Astrocyte of the cerebellum (primary cell): ENCODE data around the gene STN1.

Experiments
- DNase-seq: peaks from one replicate; pipeline ENCODE4 v3.0.0-alpha.2; 2011; ENCODE audit warnings: low read depth
- H3K4me3 ChIP-seq: 2 replicates; pipeline ENCODE4 v1.5.1; 2011; ENCODE audit warnings: mild to moderate bottlenecking, low read depth, low read length, moderate library complexity
- CTCF ChIP-seq: IDR thresholded peaks from 2 replicates; pipeline ENCODE4 v1.5.1; 2012; ENCODE audit warnings: low read length, low read depth, moderate library complexity, mild to moderate bottlenecking; ENCODE audit errors: missing control alignments
- in situ Hi-C: cut with HindIII; loops from 2 replicates; pipeline ENCODE4 v1.10.0; 2017; ENCODE audit warnings: low sequenced_read_pairs

Gene STN1

GRCh38 chr10:103911021-103911459 lies 6.9 kb downstream of the STN1 start:
- no peak overlapping the region for H3K4me3 ChIP-seq
- TF ChIP-seq CTCF, result no peak
- in situ Hi-C loops, result no loop called here
- no peak for DNase-seq

- DNase-seq, result no peak
- in situ Hi-C loops, result no loop called here
- no peak overlapping the region for H3K4me3 ChIP-seq
- TF ChIP-seq CTCF, result no peak
Measured at GRCh38 chr10:103910442-103911012, 7.5 kb downstream of the STN1 start.

GRCh38 chr10:103905441-103905840 lies 12.5 kb downstream of the STN1 start:
- no peak for TF ChIP-seq CTCF
- DNase-seq, result no peak
- in situ Hi-C loops, result no loop called here
- H3K4me3 ChIP-seq, result no peak overlapping the region

GRCh38 chr10:103901299-103901698 lies 16.7 kb downstream of the STN1 start:
- H3K4me3 ChIP-seq, result no peak overlapping the region
- in situ Hi-C loops, result no loop called here
- no peak for DNase-seq
- no peak for TF ChIP-seq CTCF

- no peak for TF ChIP-seq CTCF
- no peak for DNase-seq
- in situ Hi-C loops, result no loop called here
- no peak overlapping the region for H3K4me3 ChIP-seq
Measured at GRCh38 chr10:103899312-103899711, 18.7 kb downstream of the STN1 start.

GRCh38 chr10:103897241-103897774 lies 20.7 kb downstream of the STN1 start:
- no peak overlapping the region for H3K4me3 ChIP-seq
- in situ Hi-C loops, result no loop called here
- TF ChIP-seq CTCF, result no peak
- no peak for DNase-seq
